GM23338 (cell line): Measurements from ENCODE around the gene SFT2D2.

Experiments used
- CREB1 ChIP-seq: fragments of 250-450 bp; sonication (Bioruptor Pico); IDR thresholded peaks from 2 replicates; pipeline ENCODE4 v1.5.0; 2020; ENCODE audit warnings: low read depth, mild to moderate bottlenecking, moderate library complexity
- EZH2 ChIP-seq: fragments of 200-600 bp; sonication (generic); IDR thresholded peaks from one replicate; pipeline ENCODE4 v1.8.0; 2017; ENCODE audit warnings: antibody characterized with exemption, mild to moderate bottlenecking, low read depth; ENCODE audit not compliant: unreplicated experiment
- EZH2phosphoT487 ChIP-seq: fragments of 200-600 bp; sonication (generic); IDR thresholded peaks from one replicate; pipeline ENCODE4 v1.8.1; 2018; ENCODE audit warnings: antibody characterized with exemption; ENCODE audit not compliant: unreplicated experiment
- POLR2AphosphoS5 ChIP-seq: IDR thresholded peaks from 2 replicates; pipeline ENCODE4 v1.6.1; 2016; ENCODE audit warnings: antibody characterized with exemption, low read depth
- TF ChIP-seq, protein P1 (sequence below), 2 experiments: fragments of 200-600 bp in 1 of 2; sonication (generic) in 1 of 2; conservative IDR thresholded peaks; 2 replicates each; pipeline versions ENCODE4 v1.5.1 to v1.6.1; 2016 to 2017; ENCODE audit warnings: antibody characterized with exemption in 2 of 2, low read depth in 2 of 2, mild to moderate bottlenecking in 2 of 2, moderate library complexity in 1 of 2
- TF ChIP-seq, protein P2 (sequence below): IDR thresholded peaks from one replicate; pipeline ENCODE4 v1.6.1; 2018; ENCODE audit warnings: antibody characterized with exemption; ENCODE audit not compliant: unreplicated experiment
- TF ChIP-seq, protein P3 (sequence below): fragments of 250-450 bp; sonication (Bioruptor Pico); IDR thresholded peaks from 2 replicates; pipeline ENCODE4 v1.5.0; 2020; ENCODE audit warnings: mild to moderate bottlenecking, moderate library complexity

DNA sequence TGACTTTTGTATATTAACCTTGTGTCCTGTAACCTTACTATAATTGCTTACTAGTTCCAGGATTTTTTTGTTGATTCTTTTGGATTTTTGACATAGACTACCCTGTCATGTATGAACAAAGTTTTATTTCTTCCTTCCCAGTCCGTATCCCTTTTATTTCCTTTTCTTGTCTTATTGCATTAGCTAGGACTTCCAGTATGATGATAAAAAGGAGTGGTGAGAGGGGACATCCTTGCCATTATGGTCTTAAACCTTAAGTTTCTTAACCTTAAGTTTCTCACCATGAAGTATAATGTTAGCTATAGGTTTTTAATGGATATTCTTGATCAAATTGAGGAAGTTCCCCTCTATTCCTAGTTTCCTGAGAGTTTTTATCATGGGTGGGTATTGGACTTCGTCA, 30.4 kb downstream of the SFT2D2 start:
- TF ChIP-seq, protein P1, sequence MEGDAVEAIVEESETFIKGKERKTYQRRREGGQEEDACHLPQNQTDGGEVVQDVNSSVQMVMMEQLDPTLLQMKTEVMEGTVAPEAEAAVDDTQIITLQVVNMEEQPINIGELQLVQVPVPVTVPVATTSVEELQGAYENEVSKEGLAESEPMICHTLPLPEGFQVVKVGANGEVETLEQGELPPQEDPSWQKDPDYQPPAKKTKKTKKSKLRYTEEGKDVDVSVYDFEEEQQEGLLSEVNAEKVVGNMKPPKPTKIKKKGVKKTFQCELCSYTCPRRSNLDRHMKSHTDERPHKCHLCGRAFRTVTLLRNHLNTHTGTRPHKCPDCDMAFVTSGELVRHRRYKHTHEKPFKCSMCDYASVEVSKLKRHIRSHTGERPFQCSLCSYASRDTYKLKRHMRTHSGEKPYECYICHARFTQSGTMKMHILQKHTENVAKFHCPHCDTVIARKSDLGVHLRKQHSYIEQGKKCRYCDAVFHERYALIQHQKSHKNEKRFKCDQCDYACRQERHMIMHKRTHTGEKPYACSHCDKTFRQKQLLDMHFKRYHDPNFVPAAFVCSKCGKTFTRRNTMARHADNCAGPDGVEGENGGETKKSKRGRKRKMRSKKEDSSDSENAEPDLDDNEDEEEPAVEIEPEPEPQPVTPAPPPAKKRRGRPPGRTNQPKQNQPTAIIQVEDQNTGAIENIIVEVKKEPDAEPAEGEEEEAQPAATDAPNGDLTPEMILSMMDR (conservative IDR thresholded peaks at IDR 0.05; ENCODE audit: low read depth in 2 of 2) = no peak
- TF ChIP-seq CREB1 (CRISPR knock-in tag) = no peak
- TF ChIP-seq POLR2AphosphoS5 = no peak
- TF ChIP-seq, protein P2, sequence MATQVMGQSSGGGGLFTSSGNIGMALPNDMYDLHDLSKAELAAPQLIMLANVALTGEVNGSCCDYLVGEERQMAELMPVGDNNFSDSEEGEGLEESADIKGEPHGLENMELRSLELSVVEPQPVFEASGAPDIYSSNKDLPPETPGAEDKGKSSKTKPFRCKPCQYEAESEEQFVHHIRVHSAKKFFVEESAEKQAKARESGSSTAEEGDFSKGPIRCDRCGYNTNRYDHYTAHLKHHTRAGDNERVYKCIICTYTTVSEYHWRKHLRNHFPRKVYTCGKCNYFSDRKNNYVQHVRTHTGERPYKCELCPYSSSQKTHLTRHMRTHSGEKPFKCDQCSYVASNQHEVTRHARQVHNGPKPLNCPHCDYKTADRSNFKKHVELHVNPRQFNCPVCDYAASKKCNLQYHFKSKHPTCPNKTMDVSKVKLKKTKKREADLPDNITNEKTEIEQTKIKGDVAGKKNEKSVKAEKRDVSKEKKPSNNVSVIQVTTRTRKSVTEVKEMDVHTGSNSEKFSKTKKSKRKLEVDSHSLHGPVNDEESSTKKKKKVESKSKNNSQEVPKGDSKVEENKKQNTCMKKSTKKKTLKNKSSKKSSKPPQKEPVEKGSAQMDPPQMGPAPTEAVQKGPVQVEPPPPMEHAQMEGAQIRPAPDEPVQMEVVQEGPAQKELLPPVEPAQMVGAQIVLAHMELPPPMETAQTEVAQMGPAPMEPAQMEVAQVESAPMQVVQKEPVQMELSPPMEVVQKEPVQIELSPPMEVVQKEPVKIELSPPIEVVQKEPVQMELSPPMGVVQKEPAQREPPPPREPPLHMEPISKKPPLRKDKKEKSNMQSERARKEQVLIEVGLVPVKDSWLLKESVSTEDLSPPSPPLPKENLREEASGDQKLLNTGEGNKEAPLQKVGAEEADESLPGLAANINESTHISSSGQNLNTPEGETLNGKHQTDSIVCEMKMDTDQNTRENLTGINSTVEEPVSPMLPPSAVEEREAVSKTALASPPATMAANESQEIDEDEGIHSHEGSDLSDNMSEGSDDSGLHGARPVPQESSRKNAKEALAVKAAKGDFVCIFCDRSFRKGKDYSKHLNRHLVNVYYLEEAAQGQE = no peak
- TF ChIP-seq EZH2phosphoT487 = no peak
- no peak for TF ChIP-seq EZH2
- TF ChIP-seq, protein P3, sequence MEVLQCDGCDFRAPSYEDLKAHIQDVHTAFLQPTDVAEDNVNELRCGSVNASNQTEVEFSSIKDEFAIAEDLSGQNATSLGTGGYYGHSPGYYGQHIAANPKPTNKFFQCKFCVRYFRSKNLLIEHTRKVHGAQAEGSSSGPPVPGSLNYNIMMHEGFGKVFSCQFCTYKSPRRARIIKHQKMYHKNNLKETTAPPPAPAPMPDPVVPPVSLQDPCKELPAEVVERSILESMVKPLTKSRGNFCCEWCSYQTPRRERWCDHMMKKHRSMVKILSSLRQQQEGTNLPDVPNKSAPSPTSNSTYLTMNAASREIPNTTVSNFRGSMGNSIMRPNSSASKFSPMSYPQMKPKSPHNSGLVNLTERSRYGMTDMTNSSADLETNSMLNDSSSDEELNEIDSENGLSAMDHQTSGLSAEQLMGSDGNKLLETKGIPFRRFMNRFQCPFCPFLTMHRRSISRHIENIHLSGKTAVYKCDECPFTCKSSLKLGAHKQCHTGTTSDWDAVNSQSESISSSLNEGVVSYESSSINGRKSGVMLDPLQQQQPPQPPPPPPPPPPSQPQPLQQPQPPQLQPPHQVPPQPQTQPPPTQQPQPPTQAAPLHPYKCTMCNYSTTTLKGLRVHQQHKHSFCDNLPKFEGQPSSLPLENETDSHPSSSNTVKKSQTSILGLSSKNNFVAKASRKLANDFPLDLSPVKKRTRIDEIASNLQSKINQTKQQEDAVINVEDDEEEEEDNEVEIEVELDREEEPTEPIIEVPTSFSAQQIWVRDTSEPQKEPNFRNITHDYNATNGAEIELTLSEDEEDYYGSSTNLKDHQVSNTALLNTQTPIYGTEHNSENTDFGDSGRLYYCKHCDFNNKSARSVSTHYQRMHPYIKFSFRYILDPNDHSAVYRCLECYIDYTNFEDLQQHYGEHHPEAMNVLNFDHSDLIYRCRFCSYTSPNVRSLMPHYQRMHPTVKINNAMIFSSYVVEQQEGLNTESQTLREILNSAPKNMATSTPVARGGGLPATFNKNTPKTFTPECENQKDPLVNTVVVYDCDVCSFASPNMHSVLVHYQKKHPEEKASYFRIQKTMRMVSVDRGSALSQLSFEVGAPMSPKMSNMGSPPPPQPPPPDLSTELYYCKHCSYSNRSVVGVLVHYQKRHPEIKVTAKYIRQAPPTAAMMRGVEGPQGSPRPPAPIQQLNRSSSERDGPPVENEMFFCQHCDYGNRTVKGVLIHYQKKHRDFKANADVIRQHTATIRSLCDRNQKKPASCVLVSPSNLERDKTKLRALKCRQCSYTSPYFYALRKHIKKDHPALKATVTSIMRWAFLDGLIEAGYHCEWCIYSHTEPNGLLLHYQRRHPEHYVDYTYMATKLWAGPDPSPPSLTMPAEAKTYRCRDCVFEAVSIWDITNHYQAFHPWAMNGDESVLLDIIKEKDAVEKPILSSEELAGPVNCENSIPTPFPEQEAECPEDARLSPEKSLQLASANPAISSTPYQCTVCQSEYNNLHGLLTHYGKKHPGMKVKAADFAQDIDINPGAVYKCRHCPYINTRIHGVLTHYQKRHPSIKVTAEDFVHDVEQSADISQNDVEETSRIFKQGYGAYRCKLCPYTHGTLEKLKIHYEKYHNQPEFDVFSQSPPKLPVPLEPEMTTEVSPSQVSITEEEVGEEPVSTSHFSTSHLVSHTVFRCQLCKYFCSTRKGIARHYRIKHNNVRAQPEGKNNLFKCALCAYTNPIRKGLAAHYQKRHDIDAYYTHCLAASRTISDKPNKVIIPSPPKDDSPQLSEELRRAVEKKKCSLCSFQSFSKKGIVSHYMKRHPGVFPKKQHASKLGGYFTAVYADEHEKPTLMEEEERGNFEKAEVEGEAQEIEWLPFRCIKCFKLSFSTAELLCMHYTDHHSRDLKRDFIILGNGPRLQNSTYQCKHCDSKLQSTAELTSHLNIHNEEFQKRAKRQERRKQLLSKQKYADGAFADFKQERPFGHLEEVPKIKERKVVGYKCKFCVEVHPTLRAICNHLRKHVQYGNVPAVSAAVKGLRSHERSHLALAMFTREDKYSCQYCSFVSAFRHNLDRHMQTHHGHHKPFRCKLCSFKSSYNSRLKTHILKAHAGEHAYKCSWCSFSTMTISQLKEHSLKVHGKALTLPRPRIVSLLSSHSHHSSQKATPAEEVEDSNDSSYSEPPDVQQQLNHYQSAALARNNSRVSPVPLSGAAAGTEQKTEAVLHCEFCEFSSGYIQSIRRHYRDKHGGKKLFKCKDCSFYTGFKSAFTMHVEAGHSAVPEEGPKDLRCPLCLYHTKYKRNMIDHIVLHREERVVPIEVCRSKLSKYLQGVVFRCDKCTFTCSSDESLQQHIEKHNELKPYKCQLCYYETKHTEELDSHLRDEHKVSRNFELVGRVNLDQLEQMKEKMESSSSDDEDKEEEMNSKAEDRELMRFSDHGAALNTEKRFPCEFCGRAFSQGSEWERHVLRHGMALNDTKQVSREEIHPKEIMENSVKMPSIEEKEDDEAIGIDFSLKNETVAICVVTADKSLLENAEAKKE (CRISPR knock-in tag) = no peak
